ENCODE results near the gene ENHO.

The ENHO gene

GRCh38 chr9:34524349-34524748 is 1.6 kb upstream of the ENHO start:
- no peak for DNase-seq (ENCODE audit: low spot score)

- no peak for DNase-seq (ENCODE audit: low spot score)
Measured at GRCh38 chr9:34522091-34522887, 501 bp downstream of the ENHO start.

GRCh38 chr9:34521406-34522045 is 1.3 kb downstream of the ENHO start:
- DNase-seq (ENCODE audit: low spot score): no peak

- DNase-seq (ENCODE audit: low spot score): no peak
Measured at GRCh38 chr9:34520505-34521385, 2.0 kb downstream of the ENHO start.

- DNase-seq (ENCODE audit: low spot score): no peak
Measured at GRCh38 chr9:34520096-34520495, 2.7 kb downstream of the ENHO start.

GRCh38 chr9:34519321-34520020 is 3.3 kb downstream of the ENHO start:
- DNase-seq (ENCODE audit: low spot score): no peak

- no peak for DNase-seq (ENCODE audit: low spot score)
Measured at GRCh38 chr9:34518896-34519295, 3.9 kb downstream of the ENHO start.

- DNase-seq (ENCODE audit: low spot score): no peak
Measured at GRCh38 chr9:34518110-34518616, 4.6 kb downstream of the ENHO start.

GRCh38 chr9:34517185-34517584 is 5.6 kb downstream of the ENHO start:
- DNase-seq (ENCODE audit: low spot score): no peak

GRCh38 chr9:34515959-34516358 is 6.8 kb downstream of the ENHO start:
- no peak for DNase-seq (ENCODE audit: low spot score)

GRCh38 chr9:34514816-34515215 is 8.0 kb downstream of the ENHO start:
- DNase-seq (ENCODE audit: low spot score): no peak

GRCh38 chr9:34514401-34514800 is 8.4 kb downstream of the ENHO start:
- no peak for DNase-seq (ENCODE audit: low spot score)

GRCh38 chr9:34513567-34514214 is 9.1 kb downstream of the ENHO start:
- no peak for DNase-seq (ENCODE audit: low spot score)

GRCh38 chr9:34512131-34513078 is 10.4 kb downstream of the ENHO start:
- peak; percentile 48 for DNase-seq (ENCODE audit: low spot score)

- DNase-seq (ENCODE audit: low spot score): no peak
Measured at GRCh38 chr9:34510497-34511468, 12.0 kb downstream of the ENHO start.

GRCh38 chr9:34508951-34509350 is 13.8 kb downstream of the ENHO start:
- DNase-seq (ENCODE audit: low spot score): no peak

GRCh38 chr9:34508463-34508862 is 14.3 kb downstream of the ENHO start:
- no peak for DNase-seq (ENCODE audit: low spot score)

- DNase-seq (ENCODE audit: low spot score): no peak
Measured at GRCh38 chr9:34507966-34508365, 14.8 kb downstream of the ENHO start.

GRCh38 chr9:34507556-34507955 is 15.2 kb downstream of the ENHO start:
- no peak for DNase-seq (ENCODE audit: low spot score)
